Fibroblast of lung (primary cell): Measurements from ENCODE around the gene ITSN1. TPM values are rescaled to one million over a fixed set of nuclear protein-coding genes. Genes with fewer than 3 reads are reported as not detected.

Source experiments
- DNase-seq, 2 donors: peaks; one replicate each; pipeline versions ENCODE4 v3.0.0 to v3.0.0-alpha.2; 2010; ENCODE audit warnings: low read depth in 2 of 2
- H2AFZ ChIP-seq: 2 replicates; pipeline ENCODE4 v1.5.1; 2012; ENCODE audit warnings: low read length, control low read depth, inconsistent platforms
- H3K27ac ChIP-seq: 2 replicates; pipeline ENCODE4 v1.5.1; 2011; ENCODE audit warnings: low read length, control low read depth; ENCODE audit not compliant: insufficient read depth
- H3K27me3 ChIP-seq: 2 replicates; pipeline ENCODE4 v1.5.1; 2011; ENCODE audit warnings: mild to moderate bottlenecking, low read length; ENCODE audit not compliant: control insufficient read depth, insufficient read depth
- H3K36me3 ChIP-seq: 2 replicates; pipeline ENCODE4 v1.5.1; 2011; ENCODE audit warnings: low read length; ENCODE audit not compliant: control insufficient read depth, insufficient read depth
- H3K4me1 ChIP-seq: 2 replicates; pipeline ENCODE4 v1.5.1; 2011; ENCODE audit warnings: low read length; ENCODE audit not compliant: control insufficient read depth, insufficient read depth; ENCODE audit errors: extremely low read depth
- H3K4me2 ChIP-seq: 2 replicates; pipeline ENCODE4 v1.5.1; 2011; ENCODE audit warnings: low read length, control low read depth; ENCODE audit not compliant: insufficient read depth; ENCODE audit errors: extremely low read depth
- H3K4me3 ChIP-seq, 4 experiments: fragments of 200-600 bp in 1 of 4; sonication (generic) in 1 of 4; replicated peaks in 1 of 4; 2 replicates each; pipeline ENCODE4 v1.5.1; 2011 to 2016; ENCODE audit warnings: low read length in 4 of 4, low read depth in 3 of 4, mild to moderate bottlenecking in 3 of 4, control low read depth in 2 of 4, inconsistent platforms in 1 of 4, mixed read lengths in 1 of 4; ENCODE audit not compliant: insufficient read depth in 1 of 4; ENCODE audit errors: control extremely low read depth in 1 of 4
- H3K79me2 ChIP-seq: 2 replicates; pipeline ENCODE4 v1.5.1; 2012; ENCODE audit warnings: mild to moderate bottlenecking, low read length, inconsistent platforms; ENCODE audit not compliant: control insufficient read depth, insufficient read depth
- H3K9ac ChIP-seq: 2 replicates; pipeline ENCODE4 v1.5.1; 2011; ENCODE audit warnings: mild to moderate bottlenecking, low read length, control low read depth; ENCODE audit not compliant: insufficient read depth
- H3K9me3 ChIP-seq: 2 replicates; pipeline ENCODE4 v1.5.1; 2012; ENCODE audit warnings: low read depth, low read length; ENCODE audit not compliant: control insufficient read depth, insufficient read depth
- H4K20me1 ChIP-seq: 2 replicates; pipeline ENCODE4 v1.5.1; 2011; ENCODE audit warnings: low read length; ENCODE audit not compliant: control insufficient read depth, insufficient read depth; ENCODE audit errors: extremely low read depth
- EZH2 ChIP-seq: IDR thresholded peaks from 2 replicates; pipeline ENCODE4 v1.5.1; 2012; ENCODE audit warnings: low read length, control low read depth, mild to moderate bottlenecking; ENCODE audit errors: missing control alignments
- polyA plus RNA-seq, 2 donors: library from polyadenylated mRNA; depleted of rRNA in 1 of 2; stranded (reverse) in 1 of 2; unstranded in 1 of 2; fragments of >200 nt; gene quantifications; 2 replicates each; pipeline ENCODE4 v1.2.1, GENCODE V29; 2011 to 2012; ENCODE audit warnings: missing spikeins in 1 of 2
- total RNA-seq: library from RNA; depleted of rRNA; stranded (reverse); fragments of >200 nt; gene quantifications from 2 replicates; pipeline ENCODE4 v1.2.1, GENCODE V29; 2014
- TF ChIP-seq, protein P1 (sequence below), 2 donors: IDR thresholded peaks in 1 of 2; conservative IDR thresholded peaks in 1 of 2; 1 replicate in 1 of 2; 2 replicates in 1 of 2; pipeline ENCODE4 v1.5.1; 2011 to 2012; ENCODE audit warnings: low read length in 2 of 2, control low read depth in 1 of 2, inconsistent platforms in 1 of 2, low read depth in 1 of 2, mild to moderate bottlenecking in 1 of 2

ITSN1 gene
- total and polyA plus RNA-seq, 2 donors (not counting 1 experiment from before 2014, with no cell fraction given), result 34.7 to 63.1 TPM

DNA sequence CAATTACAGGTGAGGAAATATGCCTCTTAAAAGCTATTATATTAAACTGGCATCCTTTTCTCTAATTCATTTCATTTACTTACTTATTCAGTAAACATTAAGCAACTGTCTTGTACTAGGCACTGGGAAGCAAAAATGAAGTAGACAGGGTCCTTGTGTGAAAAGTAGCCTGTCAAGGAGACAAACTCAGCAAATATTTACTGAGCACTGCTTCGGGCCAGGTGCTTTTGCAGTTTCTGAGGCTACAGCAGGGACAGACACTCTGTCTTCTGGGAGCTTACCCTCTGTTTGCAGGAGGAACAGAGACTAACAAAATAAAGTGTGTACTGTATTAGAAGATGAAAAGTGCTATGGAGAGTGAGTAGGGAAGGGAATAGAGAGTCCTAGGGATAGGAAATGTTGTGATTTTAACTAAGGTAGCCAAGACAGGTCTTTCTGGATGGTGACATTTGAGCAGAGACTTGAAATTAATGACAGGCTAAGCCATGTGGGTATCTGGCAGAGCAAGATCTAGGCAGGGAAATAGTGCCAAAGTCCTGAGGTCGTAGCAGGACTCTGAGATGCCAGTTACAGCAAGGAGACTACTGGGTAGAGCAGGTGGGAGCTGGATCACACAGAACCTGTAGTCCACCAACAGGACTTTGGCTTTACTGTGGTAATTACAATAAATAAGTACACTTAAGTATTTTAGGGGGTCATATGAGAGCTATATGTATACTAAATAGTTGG, 133.0 kb downstream of the ITSN1 start:
- no peak overlapping the region for H3K27ac ChIP-seq
- no peak overlapping the region for H3K4me2 ChIP-seq
- H3K27me3 ChIP-seq, result no peaks in the 10 kb centered on the region
- H3K79me2 ChIP-seq, result no peaks in the 10 kb centered on the region
- H3K4me3 ChIP-seq, result no peak overlapping the region
- no peak for TF ChIP-seq EZH2
- TF ChIP-seq, protein P1, sequence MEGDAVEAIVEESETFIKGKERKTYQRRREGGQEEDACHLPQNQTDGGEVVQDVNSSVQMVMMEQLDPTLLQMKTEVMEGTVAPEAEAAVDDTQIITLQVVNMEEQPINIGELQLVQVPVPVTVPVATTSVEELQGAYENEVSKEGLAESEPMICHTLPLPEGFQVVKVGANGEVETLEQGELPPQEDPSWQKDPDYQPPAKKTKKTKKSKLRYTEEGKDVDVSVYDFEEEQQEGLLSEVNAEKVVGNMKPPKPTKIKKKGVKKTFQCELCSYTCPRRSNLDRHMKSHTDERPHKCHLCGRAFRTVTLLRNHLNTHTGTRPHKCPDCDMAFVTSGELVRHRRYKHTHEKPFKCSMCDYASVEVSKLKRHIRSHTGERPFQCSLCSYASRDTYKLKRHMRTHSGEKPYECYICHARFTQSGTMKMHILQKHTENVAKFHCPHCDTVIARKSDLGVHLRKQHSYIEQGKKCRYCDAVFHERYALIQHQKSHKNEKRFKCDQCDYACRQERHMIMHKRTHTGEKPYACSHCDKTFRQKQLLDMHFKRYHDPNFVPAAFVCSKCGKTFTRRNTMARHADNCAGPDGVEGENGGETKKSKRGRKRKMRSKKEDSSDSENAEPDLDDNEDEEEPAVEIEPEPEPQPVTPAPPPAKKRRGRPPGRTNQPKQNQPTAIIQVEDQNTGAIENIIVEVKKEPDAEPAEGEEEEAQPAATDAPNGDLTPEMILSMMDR (conservative IDR thresholded peaks at IDR 0.05 in 1 of 2, IDR thresholded peaks at IDR 0.05 in 1 of 2; ENCODE audit: low read depth in 1 of 2, low read length in 2 of 2), result no peak
- H3K9me3 ChIP-seq, result no peaks in the 10 kb centered on the region
- no peak overlapping the region for H2AFZ ChIP-seq
- H3K9ac ChIP-seq, result no peak overlapping the region
- H3K36me3 ChIP-seq, result peaks cover 4% of the 10 kb centered on the region
- H3K4me1 ChIP-seq, result no peaks in the 10 kb centered on the region
- no peak for DNase-seq
- H4K20me1 ChIP-seq, result no peaks in the 10 kb centered on the region

DNA sequence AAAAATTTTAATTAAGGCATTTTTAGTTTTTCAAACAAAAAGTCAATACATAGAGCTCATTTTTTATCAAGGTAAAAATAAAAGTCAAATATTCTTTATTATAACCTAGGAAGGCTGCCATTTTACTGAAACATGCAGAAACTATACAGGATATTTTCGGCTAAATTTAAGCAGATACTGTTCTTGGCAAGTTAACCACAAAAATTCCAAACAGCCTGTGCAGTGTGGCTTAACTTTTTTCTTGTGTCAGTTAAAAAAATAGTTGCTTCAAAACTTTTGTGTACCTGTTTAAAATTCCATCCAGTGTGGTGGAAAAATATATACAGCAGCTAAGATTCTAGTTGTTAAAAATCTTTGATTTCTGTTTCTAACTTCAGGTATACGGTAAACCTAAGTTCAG, 138.3 kb downstream of the ITSN1 start:
- H3K4me3 ChIP-seq, result no peak overlapping the region
- H3K36me3 ChIP-seq, result no peaks in the 10 kb centered on the region
- H2AFZ ChIP-seq, result no peak overlapping the region
- no peak overlapping the region for H3K9ac ChIP-seq
- H3K79me2 ChIP-seq, result no peaks in the 10 kb centered on the region
- TF ChIP-seq EZH2, result no peak
- TF ChIP-seq, protein P1 (conservative IDR thresholded peaks at IDR 0.05 in 1 of 2, IDR thresholded peaks at IDR 0.05 in 1 of 2; ENCODE audit: low read depth in 1 of 2, low read length in 2 of 2), result no peak
- no peaks in the 10 kb centered on the region for H3K27me3 ChIP-seq
- peak; percentile 21 to 70 for DNase-seq
- no peaks in the 10 kb centered on the region for H3K9me3 ChIP-seq
- no peaks in the 10 kb centered on the region for H3K4me1 ChIP-seq
- H4K20me1 ChIP-seq, result no peaks in the 10 kb centered on the region
- H3K4me2 ChIP-seq, result no peak overlapping the region
- no peak overlapping the region for H3K27ac ChIP-seq

DNA sequence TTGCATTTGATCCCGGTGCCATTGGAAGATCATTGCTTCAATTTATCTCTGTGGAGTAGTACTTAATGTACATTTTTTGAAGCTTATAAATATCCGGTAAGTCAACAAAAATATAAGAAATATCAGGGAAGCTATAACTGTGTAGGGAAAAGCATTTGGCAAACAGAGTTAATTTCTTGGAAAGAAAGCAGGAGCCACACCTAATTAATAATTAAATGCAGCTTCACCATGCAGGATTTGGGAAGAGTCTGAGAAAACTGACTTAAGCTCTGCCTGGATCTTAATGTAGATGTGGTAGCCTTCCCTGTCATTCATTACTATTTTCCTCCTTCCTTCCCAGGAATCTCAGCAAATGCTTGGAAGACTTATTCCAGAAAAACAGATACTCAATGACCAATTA, 138.8 kb downstream of the ITSN1 start:
- Histone ChIP-seq H3K79me2 (no peaks in the 10 kb centered on the region), H3K27me3 (no peaks in the 10 kb centered on the region), H2AFZ (no peak overlapping the region), H3K9ac (no peak overlapping the region), H3K27ac (no peak overlapping the region), H3K9me3 (no peaks in the 10 kb centered on the region), H3K4me2 (no peak overlapping the region), H4K20me1 (no peaks in the 10 kb centered on the region), H3K4me1 (no peaks in the 10 kb centered on the region), H3K4me3 (no peak overlapping the region), H3K36me3 (no peaks in the 10 kb centered on the region)
- DNase-seq, result no peak
- TF ChIP-seq, protein P1 (conservative IDR thresholded peaks at IDR 0.05 in 1 of 2, IDR thresholded peaks at IDR 0.05 in 1 of 2; ENCODE audit: low read depth in 1 of 2, low read length in 2 of 2), result no peak
- TF ChIP-seq EZH2, result no peak
